CD4-positive, alpha-beta T cell (primary cell): ENCODE measurements around the gene TEX22. TPM values are rescaled to one million over a fixed set of nuclear protein-coding genes. Genes with fewer than 3 reads are reported as not detected.

ENCODE experiments used
- ATAC-seq: fragments of 200-7000 bp; cut with Tn5 transposase; one replicate; pipeline ENCODE4 v1.10.0; 2022; ENCODE audit warnings: mild to moderate bottlenecking; ENCODE audit not compliant: poor library complexity
- CTCF ChIA-PET: fragments of 350-600 bp; sonication (Branson Sonifier 250); formaldehyde crosslinking; loops from one replicate; lab custom pipeline; 2021; ENCODE audit warnings: antibody characterized with exemption, inconsistent platforms; lab: Charles Lee
- POLR2A ChIA-PET: fragments of 350-600 bp; sonication (Branson Sonifier 250); formaldehyde crosslinking; loops from one replicate; lab custom pipeline; 2021; ENCODE audit warnings: antibody characterized with exemption, inconsistent platforms; lab: Charles Lee
- DNase-seq, 14 experiments: peaks; one replicate each; pipeline ENCODE4 v3.0.0-alpha.2; 2013 to 2020; ENCODE audit warnings: mixed read lengths in 2 of 14
- H3K27ac ChIP-seq, 2 donors: one replicate each; pipeline versions ENCODE4 v1.5.1 to v1.7.0; 2013; ENCODE audit warnings: low read length in 2 of 2, low read depth in 1 of 2, mild to moderate bottlenecking in 1 of 2
- H3K27me3 ChIP-seq, 2 experiments: 1 replicate in 1 of 2; 2 replicates in 1 of 2; pipeline versions ENCODE4 v1.6.1 to v1.7.0; 2013; ENCODE audit warnings: low read length in 2 of 2, control low read depth in 1 of 2, mild to moderate bottlenecking in 1 of 2, moderate library complexity in 1 of 2; ENCODE audit not compliant: insufficient read depth in 2 of 2, control insufficient read depth in 1 of 2
- H3K36me3 ChIP-seq: one replicate; pipeline ENCODE4 v1.6.1; 2013; ENCODE audit warnings: low read length, control low read depth; ENCODE audit not compliant: insufficient read depth
- H3K4me1 ChIP-seq: one replicate; pipeline ENCODE4 v1.6.1; 2013; ENCODE audit warnings: low read length, control low read depth; ENCODE audit not compliant: insufficient read depth
- H3K4me3 ChIP-seq: one replicate; pipeline ENCODE4 v1.5.1; 2013; ENCODE audit warnings: mild to moderate bottlenecking, low read length, moderate library complexity
- H3K9me3 ChIP-seq, 2 experiments: 1 replicate in 1 of 2; 2 replicates in 1 of 2; pipeline versions ENCODE4 v1.6.1 to v1.7.0; 2013; ENCODE audit warnings: low read length in 2 of 2, mild to moderate bottlenecking in 2 of 2, control low read depth in 1 of 2, moderate library complexity in 1 of 2; ENCODE audit not compliant: control insufficient read depth in 1 of 2, insufficient read depth in 1 of 2
- H3K27ac Mint-ChIP-seq: one replicate; pipeline ENCODE4 v1.8.0; 2020; ENCODE audit warnings: mixed read lengths
- H3K27me3 Mint-ChIP-seq: one replicate; pipeline ENCODE4 v1.8.0; 2021; ENCODE audit warnings: mixed read lengths
- H3K36me3 Mint-ChIP-seq: one replicate; pipeline ENCODE4 v1.8.0; 2021; ENCODE audit warnings: low read depth, mixed read lengths
- H3K4me1 Mint-ChIP-seq: one replicate; pipeline ENCODE4 v1.8.0; 2021; ENCODE audit warnings: low read depth, mixed read lengths
- H3K4me3 Mint-ChIP-seq: one replicate; pipeline ENCODE4 v1.8.0; 2020; ENCODE audit warnings: mild to moderate bottlenecking, mixed read lengths
- H3K9me3 Mint-ChIP-seq: one replicate; pipeline ENCODE4 v1.8.0; 2020; ENCODE audit warnings: mixed read lengths
- CTCF ChIP-seq: fragments of 200-600 bp; IDR thresholded peaks from one replicate; pipeline ENCODE4 v1.8.0; 2022; ENCODE audit warnings: antibody characterized with exemption, mild to moderate bottlenecking
- intact Hi-C, 2 experiments: fragments of 100-400 bp; cut with DNase I in 1 of 2; cut with micrococcal nuclease in 1 of 2; formaldehyde crosslinking; loops; one replicate each; pipeline versions ENCODE4 v1.15.1 to v1.9.0; 2023 to 2025; cut with DNase I, micrococcal nuclease
- total RNA-seq, 174 experiments: library from RNA in 2 of 174; stranded (reverse) in 2 of 174; gene quantifications; one replicate each; pipeline ENCODE4 v1.2.3 and lab custom pipeline; 2021 to 2026

Gene TEX22
- total RNA-seq, 2 experiments from 2014 or later: 1.3 to 2.8 TPM

- no peak for DNase-seq
- no peak overlapping the region for H3K27ac Mint-ChIP-seq
- no peak overlapping the region for H3K4me3 ChIP-seq
Measured at GRCh38 chr14:105400016-105400415, 1.7 kb downstream of the TEX22 start.

GRCh38 chr14:105401699-105402098 lies 3.4 kb downstream of the TEX22 start:
- H3K4me3 ChIP-seq: no peak overlapping the region
- peaks cover 4 to 42% of the 10 kb centered on the region in 2 experiments for H3K9me3 ChIP-seq
- H3K27ac ChIP-seq: no peak overlapping the region
- intact Hi-C loops: no loop called here
- no peak for TF ChIP-seq CTCF
- CTCF ChIA-PET: no interaction called here
- no peak for ATAC-seq
- peaks cover 34% of the 10 kb centered on the region for H3K36me3 Mint-ChIP-seq
- no peak overlapping the region for H3K27ac Mint-ChIP-seq
- H3K27me3 Mint-ChIP-seq: no peaks in the 10 kb centered on the region
- no peaks in the 10 kb centered on the region for H3K27me3 ChIP-seq
- no peak overlapping the region for H3K4me3 Mint-ChIP-seq
- peaks cover 37% of the 10 kb centered on the region for H3K4me1 Mint-ChIP-seq
- peaks cover 3% of the 10 kb centered on the region for H3K9me3 Mint-ChIP-seq
- H3K36me3 ChIP-seq: peaks cover 16% of the 10 kb centered on the region
- no peak for DNase-seq
- POLR2A ChIA-PET: no interaction called here
- H3K4me1 ChIP-seq: peaks cover 37% of the 10 kb centered on the region

More at GRCh38 chr14:105400016-105400415, 1.7 kb downstream of the TEX22 start:
- intact Hi-C loops: no loop called here
- Mint-ChIP-seq H3K27me3 (no peaks in the 10 kb centered on the region), H3K36me3 (peaks cover 34% of the 10 kb centered on the region), H3K4me1 (peaks cover 29% of the 10 kb centered on the region), H3K4me3 (peak overlapping the region; percentile 54), H3K9me3 (peaks cover 3% of the 10 kb centered on the region)
- TF ChIP-seq CTCF: no peak
- Histone ChIP-seq H3K27ac (no peak overlapping the region), H3K9me3 (peaks cover 4 to 37% of the 10 kb centered on the region in 2 experiments), H3K4me1 (peaks cover 35% of the 10 kb centered on the region), H3K27me3 (no peaks in the 10 kb centered on the region), H3K36me3 (peaks cover 16% of the 10 kb centered on the region)
- CTCF ChIA-PET: no interaction called here
- POLR2A ChIA-PET: interaction anchor here (1.0 kb wide), 1 partner anchor 24 kb away, joined by 3 read pairs; no protein-coding TSS in a partner anchor
- no peak for ATAC-seq

- CTCF ChIA-PET: no interaction called here
- Mint-ChIP-seq H3K9me3 (no peaks in the 10 kb centered on the region), H3K27ac (no peak overlapping the region), H3K4me1 (peaks cover 30% of the 10 kb centered on the region), H3K4me3 (no peak overlapping the region), H3K36me3 (no peaks in the 10 kb centered on the region), H3K27me3 (peaks cover 11% of the 10 kb centered on the region)
- Histone ChIP-seq H3K4me3 (no peak overlapping the region), H3K9me3 (peaks cover 0 to 23% of the 10 kb centered on the region in 2 experiments), H3K27ac (no peak overlapping the region), H3K27me3 (peaks cover 22 to 23% of the 10 kb centered on the region in 2 experiments), H3K36me3 (no peaks in the 10 kb centered on the region), H3K4me1 (peaks cover 31% of the 10 kb centered on the region)
- no peak for TF ChIP-seq CTCF
- ATAC-seq (no peak), DNase-seq (no peak)
- intact Hi-C loops: no loop called here
- POLR2A ChIA-PET: no interaction called here
Measured at GRCh38 chr14:105408592-105408991, 10.3 kb downstream of the TEX22 start.
